SIG-M5 treated with dmso at 0.1 percent for 504 hours (cell line): ENCODE results near the gene RERE.

Experiments used
- DNase-seq: peaks from one replicate; lab custom pipeline; 2025; ENCODE audit not compliant: unreplicated experiment; lab: John Stamatoyannopoulos, UW

The RERE gene

DNA sequence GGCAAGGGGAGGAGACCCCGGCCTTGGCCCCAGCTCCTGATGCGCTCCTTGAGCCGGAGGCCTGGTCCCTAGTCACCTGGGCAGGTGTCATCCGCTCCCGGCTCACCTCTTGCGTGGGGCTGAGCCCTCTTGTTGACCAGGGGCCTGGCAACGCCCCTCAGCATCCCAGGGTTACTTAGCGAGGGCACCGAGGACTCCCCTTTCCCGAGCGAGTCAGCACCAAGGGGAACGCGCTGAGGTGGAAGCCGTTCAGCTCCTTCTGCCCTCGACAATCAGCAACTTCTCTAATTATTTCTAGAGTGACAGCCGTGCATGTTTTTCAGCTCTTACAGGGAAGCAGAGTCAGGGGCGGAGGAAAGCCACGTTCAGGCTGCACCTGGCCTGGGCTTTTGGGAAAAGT, 499.0 kb downstream of the RERE start:
- DNase-seq: no peak

DNA sequence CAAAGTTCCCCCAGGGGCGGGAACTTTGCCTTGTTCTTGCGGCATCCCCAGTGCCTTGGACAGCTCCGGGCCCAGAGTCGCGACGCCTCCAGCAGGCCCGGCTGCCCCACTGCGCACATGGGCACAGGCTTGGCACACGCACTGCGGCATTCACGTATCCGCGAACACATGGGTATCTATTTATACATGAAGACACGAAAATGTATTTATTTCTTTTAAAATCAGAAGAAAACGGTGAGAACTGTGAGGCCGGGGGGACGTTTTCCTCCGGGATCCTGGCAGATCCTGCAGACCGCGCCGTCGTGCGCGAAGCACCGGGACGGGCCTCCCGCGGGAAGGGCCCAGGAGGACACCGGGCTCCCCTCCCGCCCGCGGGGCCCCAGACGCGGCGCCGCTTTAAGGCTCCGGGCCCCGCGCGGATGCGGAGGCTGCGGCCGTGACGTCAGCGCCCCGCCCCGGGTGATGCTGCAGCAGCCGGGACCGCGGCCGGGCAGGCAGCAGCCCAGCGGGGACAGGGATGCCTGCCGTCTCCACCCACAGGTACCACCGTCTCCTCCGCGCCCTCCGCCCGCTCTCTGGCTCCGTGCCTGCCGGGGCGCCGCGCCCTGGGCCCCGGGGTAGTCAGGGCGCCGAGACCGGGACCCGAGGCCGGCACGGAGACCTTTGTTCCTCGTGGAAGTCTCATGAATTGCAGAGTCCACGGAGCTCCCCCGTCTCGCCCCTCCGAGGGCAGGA, 499.6 kb downstream of the RERE start, which contains the start of gene SLC45A1:
TSS of gene SLC45A1 (plus strand) at position 468 of the 735 bp plus-strand sequence. CDS start 6,216 bp downstream, outside the sequence.
- DNase-seq: no peak

DNA sequence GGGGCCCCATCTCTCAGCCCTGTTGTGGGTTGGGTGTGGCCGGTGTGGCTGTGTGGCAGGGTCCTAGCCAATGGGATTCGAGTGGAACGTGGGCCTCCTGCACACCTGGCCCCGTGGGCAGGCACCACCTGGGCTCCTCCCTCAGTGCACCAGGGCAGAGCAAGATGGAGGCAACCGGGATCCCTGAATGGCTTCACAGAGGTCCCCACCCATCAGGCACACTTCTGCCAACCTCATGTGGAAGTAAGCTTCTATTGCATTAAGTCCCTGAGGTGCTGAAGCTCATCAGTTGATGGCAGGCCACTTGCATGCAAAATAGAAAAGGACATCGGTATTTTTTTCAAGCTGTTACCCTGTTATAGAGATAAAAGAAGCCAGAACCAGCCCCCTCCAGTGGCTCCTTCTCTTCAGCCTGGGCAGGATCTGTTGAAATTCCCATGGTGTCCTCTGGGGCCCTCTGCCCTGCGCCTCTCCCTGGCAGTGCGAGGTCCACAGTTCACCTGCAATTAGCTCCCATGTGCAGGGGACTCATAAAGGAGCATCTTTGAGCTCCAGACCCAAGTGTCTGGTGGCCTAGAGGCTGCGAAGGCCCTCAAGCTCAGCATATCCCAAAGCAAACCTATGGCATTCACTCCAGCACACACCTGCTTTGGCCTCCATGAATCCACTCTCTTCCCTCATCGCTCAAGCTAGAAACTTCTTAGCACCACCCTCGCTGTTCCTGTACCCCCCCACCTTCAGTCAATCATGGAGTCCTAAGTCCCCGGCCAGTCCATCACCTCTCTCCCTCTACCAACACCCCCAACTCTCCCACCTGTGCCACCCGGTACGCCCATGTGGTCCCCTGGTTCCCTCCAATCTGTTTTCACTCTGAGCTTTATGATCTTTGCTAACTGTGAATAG, 501.6 kb downstream of the RERE start:
- DNase-seq: no peak

GRCh38 chr1:8314346-8315280, 502.8 kb downstream of the RERE start:
- peak; percentile 27 for DNase-seq

DNA sequence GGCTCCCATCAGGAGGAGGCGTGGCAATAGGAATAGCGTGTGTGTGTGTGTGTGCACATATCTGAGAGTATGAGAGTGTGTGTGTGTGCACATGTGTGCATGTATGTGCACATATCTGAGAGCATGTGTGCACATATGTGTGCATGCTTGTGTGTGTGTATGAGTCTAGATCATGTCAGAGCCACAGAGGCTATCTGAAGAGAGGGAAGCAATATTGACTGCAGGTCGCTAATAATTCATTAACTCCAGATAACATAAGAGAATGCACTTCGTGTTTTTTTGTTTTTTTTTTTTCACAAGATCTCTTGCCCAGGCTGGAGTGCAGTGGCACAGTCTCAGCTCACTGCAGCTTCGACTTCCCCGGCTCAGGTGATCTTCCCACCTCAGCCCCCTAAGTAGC, 504.2 kb downstream of the RERE start:
- no peak for DNase-seq

DNA sequence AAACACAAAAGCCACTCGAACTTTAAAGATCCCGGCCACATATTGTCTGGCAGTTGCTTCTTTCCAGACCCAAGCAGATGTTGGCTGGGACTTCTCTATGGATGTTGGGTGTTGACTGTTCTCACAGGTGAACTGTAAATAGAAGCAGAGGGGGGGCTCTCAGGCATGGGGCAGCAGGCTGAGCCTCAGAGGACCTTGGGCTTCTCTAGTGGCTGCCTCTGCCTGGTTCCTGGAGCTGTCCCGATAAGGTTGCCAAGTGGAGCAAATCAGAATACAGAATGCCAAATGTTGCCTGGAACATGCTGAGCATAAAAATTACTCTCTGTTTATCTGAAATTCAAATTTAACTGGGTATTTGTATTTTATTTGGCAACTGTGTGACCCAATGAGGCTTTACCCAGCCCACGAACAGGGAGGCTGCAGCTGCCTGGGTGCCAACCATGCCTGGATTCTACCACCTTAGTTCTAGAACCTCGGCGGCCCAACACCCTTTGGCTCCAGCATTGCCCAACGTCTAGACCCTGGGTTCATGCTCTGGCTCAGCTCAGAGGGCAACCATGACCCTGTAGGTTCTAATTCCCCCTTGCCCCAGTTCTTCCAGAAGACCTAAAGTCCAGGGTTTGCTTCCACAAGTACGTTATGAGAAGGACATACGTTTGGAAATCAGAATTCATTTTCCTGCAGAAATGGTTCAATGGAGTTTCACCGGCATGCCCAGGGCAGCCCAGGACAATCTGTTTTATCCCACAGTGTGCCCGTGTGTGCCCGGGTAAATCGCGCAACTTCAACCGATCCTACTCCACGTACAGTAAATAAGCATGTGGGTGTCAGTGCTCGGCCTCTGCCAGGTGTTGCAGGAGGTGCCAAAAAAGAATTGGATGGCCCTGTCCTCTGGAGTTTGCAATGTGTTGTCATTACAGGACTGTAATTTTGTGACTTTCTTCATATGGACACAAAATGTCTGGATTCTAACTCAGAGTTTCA, 504.9 kb downstream of the RERE start:
- no peak for DNase-seq

- no peak for DNase-seq
These were observed 506.2 kb downstream of the RERE start for GRCh38 chr1:8311068-8311718.

GRCh38 chr1:8307628-8308027, 509.8 kb downstream of the RERE start:
- DNase-seq: no peak

DNA sequence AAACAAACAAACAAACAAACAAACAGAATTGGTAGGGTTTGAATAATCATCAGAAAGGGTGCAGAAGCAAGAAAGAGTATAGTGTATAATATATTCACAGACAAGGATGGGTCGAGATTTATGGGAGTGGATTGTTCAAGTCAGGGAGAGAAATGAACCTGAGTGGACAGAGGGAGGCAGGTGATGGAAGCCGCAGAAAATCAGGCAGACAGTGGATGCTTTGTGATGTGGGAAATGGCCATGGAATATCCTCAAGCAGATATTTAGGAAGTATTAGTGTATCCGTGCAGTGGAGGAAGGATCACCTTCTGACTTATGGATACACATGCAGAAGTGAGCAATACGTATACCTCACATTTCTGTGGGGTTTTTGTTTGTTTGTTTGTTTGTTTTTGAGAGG, 513.6 kb downstream of the RERE start:
- no peak for DNase-seq

- DNase-seq: no peak
These were observed 514.3 kb downstream of the RERE start for GRCh38 chr1:8303141-8303540.
